GM23248 (cell line): Measurements from ENCODE around the gene MVD.

ENCODE experiments used
- EZH2 ChIP-seq: fragments of 200-600 bp; sonication (generic); IDR thresholded peaks from 2 replicates; pipeline ENCODE4 v1.6.1; 2018; ENCODE audit warnings: antibody characterized with exemption, mild to moderate bottlenecking; ENCODE audit not compliant: insufficient read depth, poor library complexity, severe bottlenecking
- EZH2phosphoT487 ChIP-seq: fragments of 200-600 bp; sonication (generic); IDR thresholded peaks from 2 replicates; pipeline ENCODE4 v1.6.1; 2018; ENCODE audit warnings: antibody characterized with exemption, moderate library complexity, mild to moderate bottlenecking, low read depth; ENCODE audit not compliant: insufficient read depth

DNA sequence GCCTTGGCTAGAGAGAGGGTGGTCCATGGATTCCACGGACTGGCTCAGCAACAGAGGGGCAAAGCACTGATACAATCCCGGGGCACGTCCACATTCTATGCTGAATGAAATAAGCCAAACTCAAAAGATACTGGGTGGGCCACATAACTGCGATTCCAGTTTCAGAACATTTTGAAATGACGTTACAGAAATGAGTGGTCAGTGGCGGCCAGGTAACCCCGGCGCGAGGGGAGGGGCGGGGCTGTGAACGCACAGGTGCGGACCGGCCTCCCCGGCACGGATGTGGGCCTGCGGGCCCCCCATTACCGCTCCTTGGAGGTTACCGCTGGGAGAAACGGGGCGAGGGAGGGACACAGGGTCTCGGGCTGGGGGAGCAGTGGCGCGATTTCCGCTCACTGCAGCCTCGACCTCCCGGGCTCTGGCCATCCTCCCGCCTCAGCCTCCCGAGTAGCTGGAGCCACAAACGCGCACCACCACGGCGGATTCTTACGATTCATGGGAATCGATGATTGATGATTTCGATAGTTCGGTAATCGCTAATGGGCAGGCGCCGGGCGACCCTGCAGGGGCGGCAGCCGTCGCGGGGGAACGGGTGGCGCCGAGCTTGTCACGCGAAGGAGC, 559 bp downstream of the MVD start:
- TF ChIP-seq EZH2phosphoT487 (no peak), EZH2 (no peak)
